GM10847 (cell line): ENCODE measurements around the gene CCDC141.

Experiments used
- POLR2A ChIP-seq: IDR thresholded peaks from 2 replicates; pipeline ENCODE4 v1.6.1; 2011; ENCODE audit not compliant: insufficient read length; ENCODE audit errors: extremely low read depth

CCDC141 gene

GRCh38 chr2:178933493-178933892 is 116.4 kb downstream of the CCDC141 start:
- no peak for TF ChIP-seq POLR2A

DNA sequence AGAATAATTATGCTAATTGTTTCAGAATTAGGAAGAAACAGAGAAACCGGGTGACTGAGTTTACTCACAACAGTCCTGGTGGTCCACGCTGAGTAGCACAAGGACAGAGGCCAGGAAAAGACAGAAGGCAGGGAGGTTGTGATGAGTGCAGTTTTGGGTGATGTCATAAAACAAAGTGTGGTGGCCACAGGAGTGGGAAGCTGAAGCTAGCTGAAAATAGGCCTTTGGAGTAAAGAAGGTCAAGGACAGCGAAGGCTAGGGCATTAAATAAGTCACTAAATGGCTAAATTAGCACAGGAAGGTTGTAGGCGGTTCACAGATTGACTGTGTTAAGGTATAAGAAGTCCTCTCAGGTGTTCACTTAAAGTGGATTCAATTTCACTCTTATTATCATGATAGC is 121.9 kb downstream of the CCDC141 start:
- no peak for TF ChIP-seq POLR2A

DNA sequence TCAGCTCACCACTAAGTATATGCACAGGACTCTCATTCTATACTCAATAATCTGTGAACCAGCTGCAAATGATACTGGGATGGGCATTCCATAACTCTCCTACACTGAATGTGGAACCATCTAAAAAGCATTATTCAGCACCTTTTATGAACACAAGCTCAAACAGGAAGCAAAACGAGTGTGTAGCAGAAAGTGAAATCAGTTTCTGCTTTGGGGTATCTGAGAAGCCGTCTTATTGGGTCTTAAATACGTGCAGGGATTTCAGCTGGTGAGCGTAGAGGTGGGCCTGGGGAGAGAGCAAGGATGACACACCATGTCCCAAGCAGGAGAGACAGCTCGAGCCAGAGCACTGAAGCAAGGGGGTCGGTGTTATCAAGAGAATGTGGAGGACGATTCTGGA is 122.8 kb downstream of the CCDC141 start:
- TF ChIP-seq POLR2A: no peak

- TF ChIP-seq POLR2A: no peak
These were observed 125.1 kb downstream of the CCDC141 start for GRCh38 chr2:178924817-178925216.

GRCh38 chr2:178923546-178923945 is 126.4 kb downstream of the CCDC141 start:
- no peak for TF ChIP-seq POLR2A

GRCh38 chr2:178920916-178921513 is 128.9 kb downstream of the CCDC141 start:
- no peak for TF ChIP-seq POLR2A

- TF ChIP-seq POLR2A: no peak
These were observed 132.4 kb downstream of the CCDC141 start for GRCh38 chr2:178917555-178917954.

DNA sequence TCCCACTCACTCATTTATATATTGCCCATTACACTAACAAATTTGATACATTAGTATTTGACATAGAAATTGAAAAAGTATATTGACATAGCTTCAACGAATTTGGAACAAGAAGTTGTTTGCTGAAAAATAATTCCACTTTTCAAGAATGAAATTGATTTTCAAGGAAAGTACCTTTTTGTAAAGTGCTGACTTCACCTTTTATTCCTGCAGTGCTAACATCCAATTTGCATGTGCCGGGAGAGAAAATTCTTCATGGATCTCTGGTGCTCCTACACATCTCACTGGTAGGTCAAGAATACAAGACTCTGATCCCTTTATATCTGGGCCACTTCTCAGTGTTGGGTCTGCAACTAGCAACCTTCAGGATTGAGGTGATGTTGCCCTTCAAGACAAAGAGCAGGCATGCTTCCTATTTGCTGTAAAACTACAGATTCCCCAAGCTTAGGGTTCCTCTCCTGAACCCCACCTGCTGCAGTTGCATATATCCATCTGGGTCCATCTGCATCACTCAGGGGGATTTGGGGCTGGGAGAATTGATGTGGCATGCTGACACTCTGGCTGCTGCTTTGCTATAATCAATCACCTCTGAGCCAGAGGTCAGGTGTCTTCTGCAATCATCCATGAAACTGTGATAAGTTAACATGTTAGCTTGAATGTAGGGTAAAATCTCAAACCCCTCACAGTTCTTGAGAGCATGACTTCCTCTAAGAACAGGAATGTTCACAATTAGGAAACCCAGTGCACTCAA is 134.3 kb downstream of the CCDC141 start:
- no peak for TF ChIP-seq POLR2A

DNA sequence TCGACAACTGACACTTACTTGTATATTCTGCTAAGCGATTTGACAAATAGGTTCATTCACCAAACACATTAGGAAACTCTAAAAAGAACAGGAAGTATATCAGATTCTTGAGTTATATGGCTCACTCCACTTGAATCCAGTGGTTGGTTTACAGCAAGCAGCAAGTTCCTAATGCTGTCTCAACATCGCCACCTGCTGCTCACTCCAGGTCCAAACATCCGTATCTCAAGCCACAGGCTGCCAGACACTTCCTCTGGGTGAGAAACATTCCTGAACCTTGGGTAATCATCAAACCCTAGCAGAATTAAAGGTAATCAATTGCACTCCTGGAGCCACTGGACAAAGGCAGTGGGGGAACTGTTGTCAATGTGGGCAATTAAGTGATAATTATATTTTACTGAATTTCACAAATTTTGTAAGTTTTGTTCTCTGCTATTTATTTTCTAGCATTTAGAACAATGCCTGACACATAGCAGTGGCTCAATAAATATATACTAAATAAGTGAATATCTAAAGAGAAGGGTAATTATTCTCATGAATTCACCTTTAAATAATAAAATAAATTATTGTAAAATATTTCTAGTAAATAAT is 135.6 kb downstream of the CCDC141 start:
- TF ChIP-seq POLR2A: no peak

- no peak for TF ChIP-seq POLR2A
These were observed 136.9 kb downstream of the CCDC141 start for GRCh38 chr2:178913049-178913441.

DNA sequence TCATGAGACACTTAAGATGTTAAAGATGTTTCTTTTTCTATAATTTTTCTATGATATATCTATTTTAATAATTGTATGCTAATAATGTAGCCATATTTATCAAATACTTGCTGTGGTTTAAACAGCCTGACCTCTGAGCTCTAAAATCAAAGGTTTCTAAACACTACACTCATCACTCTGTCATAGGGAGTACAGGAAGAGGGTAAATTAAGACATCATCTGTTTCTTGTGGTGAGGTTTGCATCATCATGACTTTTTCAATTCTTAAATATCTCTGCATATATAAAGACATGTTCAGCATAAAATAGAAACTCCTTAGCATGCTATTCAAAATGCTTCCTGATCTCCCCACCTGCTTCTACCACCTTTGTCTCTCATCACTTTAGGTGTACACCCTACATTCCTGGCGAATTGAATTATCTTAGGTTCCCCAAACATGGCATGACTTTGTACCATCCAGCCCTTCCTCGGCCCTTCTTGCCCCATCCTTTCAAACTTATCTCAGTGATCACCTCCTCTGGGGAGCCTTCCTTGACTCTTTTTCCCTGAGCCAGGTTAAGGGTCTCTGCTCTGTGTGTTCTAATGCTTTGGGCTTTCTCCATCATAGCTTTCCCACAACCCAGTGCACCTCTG is 137.4 kb downstream of the CCDC141 start:
- TF ChIP-seq POLR2A: no peak

GRCh38 chr2:178911039-178911438 is 138.9 kb downstream of the CCDC141 start:
- TF ChIP-seq POLR2A: no peak

DNA sequence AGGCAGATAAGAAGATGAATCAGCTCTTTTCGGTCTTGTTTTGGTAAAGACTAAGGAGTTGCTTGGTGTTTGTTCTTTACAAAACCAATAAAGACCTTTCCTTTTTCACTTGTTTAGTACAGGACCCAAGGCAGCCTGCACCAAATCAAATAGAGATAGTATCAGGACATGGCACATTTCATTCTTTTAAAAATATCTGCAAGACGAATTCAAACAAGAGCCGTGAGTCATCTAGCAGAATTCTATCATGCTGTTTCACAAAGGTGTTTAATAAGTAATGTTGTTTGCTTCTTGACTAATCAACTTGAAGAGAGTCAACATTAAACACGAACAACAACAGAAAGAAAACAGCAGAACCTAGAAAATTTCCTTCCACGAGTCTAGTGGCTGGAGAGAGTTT is 139.9 kb downstream of the CCDC141 start:
- TF ChIP-seq POLR2A: no peak

DNA sequence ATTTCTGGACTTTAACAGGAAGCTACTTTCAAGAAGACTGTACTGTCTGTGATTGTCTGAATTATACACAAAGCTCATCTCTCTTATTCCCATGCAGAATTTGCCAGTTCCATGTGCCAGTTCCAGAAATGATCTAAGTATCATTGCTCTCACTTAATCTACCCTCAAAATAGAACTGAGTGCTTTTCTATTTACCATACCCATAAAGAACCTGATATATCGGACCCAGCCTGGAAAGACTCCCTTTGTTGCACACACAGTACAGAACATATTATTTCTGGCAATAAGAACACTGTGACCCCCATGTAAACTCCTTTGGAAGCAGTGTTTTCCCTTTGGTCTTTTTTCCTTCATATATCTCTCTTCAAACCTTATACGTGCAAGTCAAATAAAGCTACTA is 140.4 kb downstream of the CCDC141 start:
- no peak for TF ChIP-seq POLR2A

DNA sequence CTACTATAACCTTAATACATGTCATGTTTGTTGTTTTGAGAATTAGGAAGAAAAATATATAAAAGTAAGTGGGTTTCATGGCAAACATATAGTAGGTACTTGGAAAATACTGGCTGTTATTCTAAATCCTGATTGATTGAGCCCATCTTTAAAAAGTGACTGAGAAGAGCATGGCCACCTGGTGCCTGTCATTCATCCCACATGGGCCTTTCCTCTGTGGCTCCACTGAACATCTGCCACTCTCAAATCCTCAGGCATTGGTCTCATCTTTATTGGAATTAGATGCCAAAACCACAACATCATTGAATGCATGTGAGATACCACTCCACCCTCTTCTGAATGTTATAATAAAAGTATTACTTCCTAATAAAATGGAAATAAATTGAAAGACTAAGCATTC is 141.1 kb downstream of the CCDC141 start:
- no peak for TF ChIP-seq POLR2A

DNA sequence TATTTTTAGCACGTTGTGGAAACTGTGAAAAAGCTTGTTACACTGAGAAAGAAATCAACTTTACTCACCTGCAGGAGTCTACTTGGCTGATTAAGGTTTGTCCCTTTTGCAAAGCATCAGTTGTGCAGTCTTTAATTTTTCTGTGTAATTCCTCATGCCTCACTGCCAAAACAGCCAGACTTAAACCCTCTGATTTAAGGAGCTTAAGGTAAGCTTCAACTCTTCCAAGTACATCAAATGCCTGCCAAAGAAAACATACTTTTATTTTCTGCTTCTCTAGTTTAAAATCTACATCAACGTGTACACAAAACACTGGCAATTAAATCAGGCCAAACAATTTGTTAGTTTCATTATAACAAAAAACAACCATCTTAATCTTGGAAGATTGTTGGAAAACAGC is 144.7 kb downstream of the CCDC141 start:
- TF ChIP-seq POLR2A: no peak
